GM19240 (cell line): ENCODE data around the gene TMEM238L.

Experiments used
- DNase-seq: peaks from one replicate; pipeline ENCODE4 v3.0.0; 2011; ENCODE audit warnings: low spot score; ENCODE audit not compliant: insufficient read length

TMEM238L gene

DNA sequence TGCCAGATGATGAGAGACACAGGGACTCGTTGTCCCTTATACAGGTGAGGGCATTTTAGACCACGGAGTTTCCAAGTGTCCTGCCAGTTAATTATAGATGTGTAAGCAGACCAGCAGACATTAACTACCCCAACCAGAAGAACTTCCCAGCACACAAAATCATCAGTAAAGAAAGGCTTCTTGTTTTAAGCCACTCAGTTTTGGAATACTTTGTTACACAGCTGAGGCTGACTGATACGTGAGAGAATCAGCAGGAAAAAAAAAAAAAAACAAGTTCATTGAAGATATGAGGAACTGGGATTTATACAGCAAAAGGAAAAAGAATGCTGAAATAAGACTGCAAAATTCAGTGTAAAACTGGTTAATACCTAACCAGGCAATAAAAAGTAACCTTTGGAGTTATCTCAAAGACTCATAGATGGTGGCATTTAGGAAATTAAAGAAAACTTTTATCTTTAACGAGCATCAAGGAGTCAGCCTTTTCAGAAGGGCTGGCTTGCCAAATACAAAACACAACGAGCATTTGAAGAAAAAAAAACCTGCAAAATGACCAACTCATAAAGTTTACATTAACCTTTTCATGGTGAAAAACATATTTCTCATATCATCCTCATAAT lies 28.1 kb downstream of the TMEM238L start:
- DNase-seq, result no peak

DNA sequence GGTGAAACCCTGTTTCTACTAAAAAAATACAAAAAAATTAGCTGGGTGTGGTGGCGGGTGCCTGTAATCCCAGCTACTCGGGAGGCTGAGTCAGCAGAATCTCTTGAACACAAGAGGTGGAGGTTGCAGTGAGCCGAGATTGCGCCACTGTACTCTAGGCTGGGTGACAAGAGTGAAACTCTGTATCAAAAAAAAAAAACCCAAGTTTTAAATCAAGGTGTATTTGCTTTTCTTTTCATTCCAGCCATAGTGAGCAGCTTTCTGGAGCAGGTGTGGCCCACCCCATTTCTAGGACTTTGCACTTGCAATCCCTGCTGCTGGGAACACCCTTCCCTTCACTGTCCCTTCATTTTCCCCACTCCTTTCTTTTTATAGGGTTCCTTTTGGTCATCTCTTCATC lies 28.8 kb downstream of the TMEM238L start:
- no peak for DNase-seq

DNA sequence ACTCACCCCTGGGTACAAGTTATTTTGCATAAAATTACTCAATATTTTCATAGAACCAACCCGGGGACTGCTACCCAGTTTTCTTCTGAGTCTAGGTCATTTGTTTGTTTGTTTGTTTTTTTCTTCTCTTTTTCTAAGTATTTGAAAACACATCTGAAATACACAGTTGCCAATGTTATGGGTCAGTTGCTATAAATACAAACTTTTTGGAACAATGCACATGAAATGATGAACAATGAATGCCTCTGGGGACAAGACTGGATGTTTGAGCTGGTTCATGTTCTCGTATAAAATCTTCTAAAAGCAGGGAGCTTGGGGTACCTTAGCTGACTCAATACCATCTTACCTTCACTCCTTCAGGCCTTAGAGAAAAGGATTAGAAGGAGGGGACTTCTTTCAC lies 30.5 kb downstream of the TMEM238L start:
- no peak for DNase-seq

DNA sequence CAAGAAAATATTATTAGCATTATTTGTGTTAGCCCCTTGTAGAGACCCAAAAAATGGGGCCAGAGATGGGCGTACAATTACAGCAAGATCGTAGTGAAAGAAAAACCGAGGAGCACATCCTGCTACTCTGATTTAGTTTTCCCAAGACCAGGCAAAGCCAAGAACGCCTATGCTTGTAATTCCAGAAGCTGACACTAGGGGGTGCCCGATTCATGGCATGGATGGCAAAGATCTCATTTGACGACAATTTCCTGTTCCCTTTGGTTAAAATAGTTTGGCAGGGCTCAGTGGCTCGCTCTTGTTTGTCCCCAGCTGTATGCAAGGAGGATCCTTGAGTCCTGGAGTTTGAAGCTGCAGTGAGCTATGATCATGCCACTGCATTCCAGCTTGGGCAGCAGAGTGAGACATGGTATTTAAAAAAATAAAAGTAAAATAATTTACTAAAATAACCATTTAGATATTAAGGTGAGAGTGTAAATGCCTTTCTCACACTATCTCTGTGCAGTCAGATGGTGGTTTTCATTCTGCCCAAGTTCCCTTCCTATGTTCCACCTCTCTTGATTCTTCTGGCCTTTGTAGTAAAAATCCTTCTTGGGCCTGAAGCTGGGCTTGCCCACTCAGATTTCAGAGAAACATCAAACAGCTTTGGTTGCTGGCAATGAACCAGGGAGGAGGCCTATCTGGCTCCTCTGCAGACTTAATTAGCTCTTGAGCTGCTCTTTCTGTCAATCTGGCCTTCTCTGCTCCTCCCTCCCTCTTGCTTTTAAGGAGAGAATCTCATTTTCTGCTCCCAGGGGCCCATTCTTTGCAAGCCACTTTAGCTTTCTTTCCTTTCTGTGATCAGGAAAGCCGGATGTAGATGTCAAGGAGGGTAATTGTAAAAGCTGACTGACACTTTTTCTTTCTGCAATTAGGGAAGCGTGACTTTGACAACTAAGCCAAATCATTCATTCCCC lies 31.2 kb downstream of the TMEM238L start:
- DNase-seq, result no peak

DNA sequence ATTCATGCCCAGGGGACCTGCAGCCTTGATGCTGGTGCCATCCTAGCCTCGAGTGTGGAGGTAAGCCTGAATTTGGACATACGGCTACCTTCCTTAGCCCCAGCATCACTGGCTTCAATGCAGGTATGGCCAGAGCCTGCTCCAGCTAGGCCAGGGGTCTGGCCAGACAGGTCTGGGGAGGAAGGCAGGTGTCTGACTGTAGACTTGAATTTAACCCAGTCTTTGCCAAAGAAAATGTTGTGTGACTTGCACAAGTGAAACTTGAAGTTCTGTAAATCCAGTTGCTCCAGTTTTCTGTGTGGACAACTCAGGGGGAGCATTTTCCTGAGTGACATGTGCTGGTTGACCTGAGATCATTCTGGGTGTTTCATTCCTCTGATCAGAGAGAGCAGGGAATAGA lies 32.8 kb downstream of the TMEM238L start:
- DNase-seq, result no peak

DNA sequence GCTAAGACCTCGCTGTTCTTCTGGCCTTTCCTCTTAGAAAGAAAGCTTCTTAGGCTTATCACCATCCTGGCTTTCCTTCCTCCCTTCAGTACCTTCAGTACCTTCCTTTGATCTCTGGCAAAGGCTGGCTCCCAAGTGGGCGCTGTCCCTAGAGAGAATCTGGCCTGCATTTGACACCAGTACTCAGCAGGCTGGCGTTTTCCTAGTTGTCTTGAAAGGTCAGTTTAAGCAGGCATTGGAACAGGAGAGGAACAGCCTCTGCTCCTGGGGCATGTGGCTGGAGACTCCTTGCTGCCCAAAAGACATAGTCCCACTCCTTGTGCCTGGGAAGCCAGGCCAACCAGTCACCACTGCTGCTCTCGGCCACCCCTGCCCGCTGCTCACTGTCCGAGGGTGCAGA lies 34.1 kb downstream of the TMEM238L start:
- no peak for DNase-seq

DNA sequence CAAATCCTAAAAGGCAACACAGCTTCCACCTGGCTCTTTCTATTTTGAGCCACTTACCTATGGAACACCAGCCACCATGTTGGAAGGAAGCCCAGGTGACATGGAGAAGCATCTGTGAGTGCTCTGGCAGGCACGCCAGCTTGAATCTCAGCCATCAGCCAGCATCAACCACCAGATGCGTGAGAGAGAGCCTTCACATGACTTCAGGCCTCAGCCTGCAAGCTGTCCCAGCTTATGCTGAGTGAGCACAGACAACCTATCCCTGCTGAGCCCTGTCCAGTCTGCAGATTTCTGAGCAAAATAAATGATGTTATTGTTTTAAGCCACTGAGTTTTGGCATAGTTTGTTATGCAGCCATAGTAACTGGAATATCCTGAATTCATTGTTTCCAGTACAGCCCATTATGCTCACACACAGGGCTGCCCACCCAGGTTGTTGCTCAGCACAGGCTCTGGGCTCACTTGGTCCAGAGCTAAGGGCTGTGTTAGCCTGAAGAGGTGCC lies 35.1 kb downstream of the TMEM238L start:
- no peak for DNase-seq

DNA sequence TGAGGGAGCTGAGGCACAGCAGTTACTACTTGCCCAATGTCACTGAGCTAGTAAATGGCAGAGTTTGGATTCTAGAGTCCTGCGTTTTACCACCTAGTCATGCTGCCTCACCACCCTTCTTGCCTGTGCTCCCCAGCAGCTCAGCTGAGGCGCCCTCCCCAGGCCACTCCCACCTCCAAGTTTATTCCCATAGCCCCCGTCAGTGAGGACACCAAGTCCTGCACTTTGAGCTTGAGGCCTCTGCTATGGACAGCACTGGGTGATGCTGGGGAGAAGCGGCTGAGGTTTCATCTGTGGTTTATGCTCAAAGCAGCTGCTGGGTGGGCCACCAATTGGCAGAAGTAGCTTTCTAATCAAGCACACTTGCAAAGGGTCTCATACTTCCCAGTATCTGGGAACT lies 36.7 kb downstream of the TMEM238L start:
- no peak for DNase-seq

DNA sequence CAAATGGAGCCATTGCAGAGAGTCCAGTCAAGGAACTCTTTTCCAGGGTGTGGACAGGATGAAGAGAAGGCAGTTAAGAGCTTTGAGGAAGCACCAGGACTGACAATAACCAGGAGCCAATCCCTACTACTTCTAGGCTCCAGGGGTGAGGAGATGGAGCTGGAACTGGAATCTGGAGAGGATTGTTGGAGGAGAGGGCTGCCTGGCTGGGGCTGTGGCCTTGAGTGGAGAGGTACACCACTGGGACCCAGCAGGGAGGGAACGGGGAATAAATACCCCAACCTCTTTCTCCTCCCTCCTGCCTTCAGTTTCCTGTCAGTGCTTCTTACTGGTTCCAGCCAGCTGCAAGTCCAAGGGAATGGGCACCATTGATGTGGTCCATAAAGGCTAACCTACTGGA lies 41.9 kb downstream of the TMEM238L start:
- no peak for DNase-seq

DNA sequence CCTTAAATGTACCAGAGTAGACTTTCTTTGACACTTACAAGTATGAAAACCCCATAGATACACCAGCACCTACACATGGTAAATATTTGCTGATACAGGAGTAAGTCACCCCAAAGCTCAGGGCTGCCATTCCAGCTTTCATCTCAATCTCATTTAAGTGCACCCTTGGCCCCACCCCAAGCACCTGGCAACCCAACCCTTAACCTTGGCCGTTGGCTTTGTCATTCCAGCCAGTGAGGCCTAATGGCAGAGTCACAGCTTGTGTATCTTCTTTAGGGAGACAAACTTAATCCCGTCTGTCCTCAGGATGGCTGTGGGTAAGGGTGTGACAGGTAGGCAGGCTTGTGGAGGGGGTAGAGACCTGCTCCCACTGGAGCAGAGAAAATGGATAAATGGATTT lies 42.6 kb downstream of the TMEM238L start:
- DNase-seq, result no peak

DNA sequence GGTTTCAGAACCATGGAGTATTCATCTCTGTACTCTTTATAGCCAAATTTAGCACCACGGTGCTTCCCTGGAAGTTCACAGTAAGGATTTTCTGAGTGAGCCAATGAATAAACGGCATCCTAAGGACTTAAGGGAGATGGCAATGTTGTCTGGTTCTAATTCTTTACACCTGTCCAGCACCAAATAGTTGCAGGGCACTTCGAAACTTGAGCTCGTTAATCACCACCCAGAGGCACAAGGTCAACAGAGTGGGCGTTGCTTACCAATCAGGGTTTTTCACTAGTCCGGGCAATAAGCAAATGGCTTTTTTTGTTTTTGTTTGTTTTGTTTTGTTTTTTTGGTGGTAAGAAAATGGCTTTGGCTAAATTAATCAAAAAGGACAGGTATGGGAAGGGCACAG lies 45.8 kb downstream of the TMEM238L start:
- DNase-seq, result no peak

DNA sequence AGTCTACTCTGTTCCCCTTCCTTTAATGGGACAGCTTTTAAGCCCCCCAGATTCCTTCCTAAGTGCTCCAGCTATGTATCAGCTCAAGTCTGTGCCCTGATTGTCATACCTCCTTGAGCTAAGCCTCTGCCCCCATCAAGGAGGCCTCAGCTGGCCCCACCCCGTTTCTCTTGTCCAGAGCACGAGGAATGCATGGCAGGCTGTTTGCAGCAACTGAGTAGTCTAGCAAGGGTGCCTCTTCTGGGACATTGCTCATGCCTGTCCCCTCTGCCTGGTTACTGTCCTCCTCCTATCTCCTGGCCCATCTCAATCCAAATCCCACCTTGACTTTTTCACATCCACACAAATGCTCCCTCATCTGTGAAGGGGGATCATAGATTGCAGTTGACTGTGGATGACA lies 46.3 kb downstream of the TMEM238L start:
- no peak for DNase-seq

DNA sequence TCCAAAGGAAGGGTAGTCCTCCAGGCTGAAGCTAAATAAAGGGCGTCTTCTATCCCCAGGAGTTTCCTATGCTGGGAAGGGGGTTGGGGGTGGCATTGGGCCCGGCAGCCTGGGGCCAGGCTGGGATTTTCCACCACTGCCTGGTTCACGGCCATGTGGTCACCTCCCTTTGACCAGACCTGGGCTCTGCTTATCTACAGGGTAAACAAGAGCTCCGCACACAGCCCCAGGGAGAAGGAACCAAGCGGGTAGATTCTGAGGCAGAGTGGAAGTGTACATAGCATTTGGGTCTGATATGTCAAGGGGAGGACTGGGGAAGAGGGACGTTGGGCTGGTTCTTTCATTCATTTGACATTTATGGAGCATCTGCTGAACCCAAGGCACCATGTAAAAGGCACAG lies 46.8 kb downstream of the TMEM238L start:
- DNase-seq, result no peak

DNA sequence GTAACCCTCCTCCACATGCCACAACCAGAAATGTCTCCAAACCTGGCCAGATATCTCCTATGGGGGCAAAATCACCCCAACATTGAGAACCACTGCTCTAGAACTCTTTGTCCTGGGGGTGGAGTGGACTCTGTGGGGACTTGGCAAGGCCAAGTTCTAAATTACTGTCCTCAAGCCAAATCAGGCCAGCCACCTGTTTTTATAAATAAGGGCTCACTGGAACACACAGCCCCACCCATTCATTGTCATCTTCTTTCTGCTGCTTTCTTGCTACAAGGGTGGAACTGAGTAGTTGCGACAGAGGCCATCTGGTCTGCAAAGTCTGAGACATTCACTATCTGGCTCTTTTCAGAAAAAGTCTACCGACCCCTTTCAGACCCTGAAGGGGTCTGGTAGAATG lies 47.3 kb downstream of the TMEM238L start:
- DNase-seq, result no peak

DNA sequence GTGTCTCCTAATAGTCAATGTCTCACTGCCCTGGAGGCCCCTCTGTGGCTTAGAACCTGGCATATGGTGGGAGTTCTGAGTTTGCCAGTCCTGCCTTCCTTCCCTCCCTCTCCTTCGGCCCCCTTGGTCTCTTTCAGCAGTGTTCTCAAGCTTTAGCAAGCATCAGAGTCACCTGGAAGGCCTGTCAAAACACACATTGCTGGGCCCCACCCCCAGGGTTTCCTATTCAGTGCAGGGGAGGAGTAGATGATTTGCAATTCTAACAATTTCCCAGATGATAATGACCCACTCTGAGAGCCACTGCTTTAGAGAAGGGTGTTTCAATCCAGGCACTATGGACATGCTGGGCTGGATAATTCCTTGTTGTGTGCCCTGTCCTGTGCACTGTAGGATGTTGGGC lies 47.7 kb downstream of the TMEM238L start:
- no peak for DNase-seq

DNA sequence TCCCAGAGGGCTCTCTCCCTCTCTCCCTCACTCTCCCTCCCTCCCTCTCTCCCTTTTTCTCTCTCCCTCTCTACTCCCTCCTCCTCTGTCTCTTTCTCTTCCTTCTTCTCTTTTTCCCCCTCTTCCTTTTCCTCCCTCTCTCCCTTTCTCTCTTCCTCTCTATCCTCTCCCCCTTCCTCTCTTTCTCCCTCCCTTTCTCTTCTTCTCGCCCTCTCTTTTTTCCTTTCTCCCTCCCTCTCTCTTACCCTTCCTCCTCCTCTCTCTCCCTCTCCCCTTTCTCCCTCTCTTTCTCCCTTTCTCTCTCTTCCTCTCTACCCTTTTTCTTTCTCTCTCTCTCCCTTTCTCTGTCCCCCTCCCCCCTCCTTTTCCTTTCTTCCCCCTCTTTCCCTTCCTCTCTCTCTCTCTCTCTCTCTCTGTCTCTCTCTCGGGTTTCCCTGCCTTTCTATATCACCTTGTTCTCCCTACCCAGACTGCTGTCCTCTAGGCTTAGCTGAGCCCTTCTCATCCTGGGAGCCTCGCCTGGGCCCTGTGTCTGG lies 48.2 kb downstream of the TMEM238L start:
- DNase-seq, result no peak

DNA sequence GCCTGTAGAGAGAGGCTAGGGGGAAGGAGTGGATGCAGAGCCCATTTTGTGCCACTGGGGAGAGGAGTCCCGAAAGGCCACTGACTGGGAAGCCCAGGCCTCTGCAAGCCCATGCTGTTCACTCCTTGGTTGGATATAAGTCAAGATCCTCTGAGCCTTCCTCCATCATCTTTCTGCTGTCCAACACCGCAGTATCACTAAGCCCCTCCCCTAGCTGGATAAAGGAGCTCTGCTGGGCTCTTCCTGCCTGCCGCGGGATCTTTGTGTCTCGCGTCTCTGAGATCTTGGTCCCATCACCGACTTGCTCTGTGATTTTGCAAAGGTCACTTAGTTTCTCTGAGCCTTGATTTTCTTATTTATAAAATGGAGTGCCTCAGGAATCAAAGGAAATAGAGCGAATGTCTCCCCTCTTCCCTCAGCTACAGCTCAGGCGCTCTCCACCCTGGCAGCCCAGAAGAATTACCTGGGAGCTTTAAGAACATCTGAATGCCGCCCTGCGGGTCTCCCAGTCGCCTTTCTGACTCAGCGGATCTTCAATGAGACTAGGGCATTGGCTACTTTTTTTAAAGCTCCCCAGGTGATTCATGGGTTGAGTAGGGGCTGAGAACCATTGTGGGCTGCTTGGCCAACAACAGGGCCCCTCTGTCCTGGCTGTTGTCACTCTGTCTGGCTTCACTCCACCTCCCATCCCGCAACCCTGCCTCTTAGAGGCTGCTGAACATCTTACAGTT lies 48.9 kb downstream of the TMEM238L start:
- no peak for DNase-seq

DNA sequence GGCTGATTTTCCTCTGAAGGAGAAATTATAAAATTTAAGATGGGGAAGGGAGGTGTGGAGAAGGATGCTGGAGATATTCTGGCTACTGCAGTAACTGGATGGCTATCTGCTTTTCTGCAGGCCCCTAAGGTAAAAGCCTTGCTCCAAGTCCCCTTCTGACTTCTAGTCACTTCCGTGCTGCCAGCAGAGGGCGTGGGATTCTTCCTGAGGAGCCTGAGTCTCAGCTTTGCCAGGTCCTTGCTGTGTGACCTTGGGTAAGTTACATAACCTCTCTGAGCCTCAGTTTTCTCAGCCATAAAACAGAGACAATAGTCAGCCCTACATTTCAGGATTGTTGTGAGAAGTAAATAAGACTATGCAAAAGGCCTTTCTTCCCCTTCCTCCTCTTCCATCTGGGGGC lies 49.8 kb downstream of the TMEM238L start:
- peak; percentile 20 for DNase-seq

DNA sequence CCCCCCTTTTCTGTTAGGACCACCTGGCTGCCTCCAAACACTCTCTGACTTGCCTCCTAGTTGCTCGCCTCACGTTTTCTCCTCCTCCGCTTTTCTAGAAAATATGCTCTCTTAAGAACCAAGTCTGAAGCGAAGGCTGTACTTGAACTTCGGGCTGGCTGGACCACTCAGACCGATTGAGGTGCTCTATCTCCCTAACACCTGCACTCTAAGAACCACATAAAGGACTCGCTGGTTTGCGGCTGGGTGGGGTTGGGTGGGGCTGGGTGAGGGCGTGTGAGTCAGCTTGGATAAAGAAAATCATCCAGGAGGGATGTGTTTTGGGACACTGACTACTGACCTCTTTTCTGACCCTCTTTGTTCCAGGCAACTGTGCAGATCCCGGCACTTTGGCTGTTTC lies 51.2 kb downstream of the TMEM238L start:
- DNase-seq, result no peak

DNA sequence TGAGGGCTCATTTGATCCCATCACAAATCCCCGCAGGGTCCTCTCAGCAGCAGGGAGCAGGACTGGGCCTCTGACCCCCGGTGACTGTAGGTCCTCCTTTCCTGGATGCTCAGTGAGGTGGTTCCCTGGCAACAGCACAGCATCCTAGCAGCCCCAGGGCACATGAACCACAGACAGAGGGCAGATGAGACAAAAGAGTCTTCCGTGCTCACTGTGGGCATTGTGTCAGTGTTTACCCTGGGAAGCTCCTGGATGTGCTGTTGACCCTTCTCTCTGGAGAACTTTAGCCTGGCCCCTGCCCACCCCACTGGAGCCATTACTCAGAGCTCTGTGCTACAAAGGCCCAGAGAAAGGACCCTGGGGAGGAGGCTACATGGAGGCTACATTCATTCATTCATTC lies 52.3 kb downstream of the TMEM238L start:
- no peak for DNase-seq

DNA sequence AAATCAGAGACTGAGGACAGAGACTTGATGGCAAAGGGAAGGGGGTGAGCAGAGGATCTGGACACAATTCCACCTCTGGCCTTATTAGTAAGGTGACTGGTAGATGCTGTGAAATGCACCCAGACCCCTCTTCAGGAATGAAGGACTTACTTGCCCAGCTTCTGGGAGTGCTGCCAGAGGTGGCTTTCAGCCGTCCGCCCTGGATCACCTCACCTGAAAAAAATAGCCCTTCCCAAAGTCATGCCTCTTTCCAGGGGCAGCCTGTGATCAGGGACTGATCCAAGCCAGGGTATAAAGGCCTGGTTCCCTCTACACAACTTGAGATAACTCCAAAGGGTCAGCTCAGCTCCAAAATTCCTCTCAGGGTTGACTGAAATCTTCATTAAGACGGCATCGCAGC lies 53.7 kb downstream of the TMEM238L start:
- no peak for DNase-seq
